Endometrial microvascular endothelial cells (primary cell): ENCODE results near the gene SMIM14. TPM values are rescaled to one million over a fixed set of nuclear protein-coding genes. Genes with fewer than 3 reads are reported as not detected.
"Not testable (repeated sequence)": the region's sequence is repeated elsewhere in the genome, so short reads cannot be mapped to it uniquely, and the experiment has no call there.

Experiments used
- in situ Hi-C: cut with HindIII; loops from 2 replicates; pipeline ENCODE4 v1.10.0; 2017; ENCODE audit warnings: low sequenced_read_pairs, low pct_unique_long_range_greater_than_20kb; ENCODE audit errors: inconsistent ontology term
- total RNA-seq: library from RNA; depleted of rRNA; stranded (reverse); fragments of >200 nt; gene quantifications from one replicate; pipeline ENCODE4 v1.2.3, GENCODE V29; 2015; ENCODE audit errors: inconsistent ontology term

SMIM14 gene
- total RNA-seq, 1 donor from 2014 or later, result 9.1 TPM

DNA sequence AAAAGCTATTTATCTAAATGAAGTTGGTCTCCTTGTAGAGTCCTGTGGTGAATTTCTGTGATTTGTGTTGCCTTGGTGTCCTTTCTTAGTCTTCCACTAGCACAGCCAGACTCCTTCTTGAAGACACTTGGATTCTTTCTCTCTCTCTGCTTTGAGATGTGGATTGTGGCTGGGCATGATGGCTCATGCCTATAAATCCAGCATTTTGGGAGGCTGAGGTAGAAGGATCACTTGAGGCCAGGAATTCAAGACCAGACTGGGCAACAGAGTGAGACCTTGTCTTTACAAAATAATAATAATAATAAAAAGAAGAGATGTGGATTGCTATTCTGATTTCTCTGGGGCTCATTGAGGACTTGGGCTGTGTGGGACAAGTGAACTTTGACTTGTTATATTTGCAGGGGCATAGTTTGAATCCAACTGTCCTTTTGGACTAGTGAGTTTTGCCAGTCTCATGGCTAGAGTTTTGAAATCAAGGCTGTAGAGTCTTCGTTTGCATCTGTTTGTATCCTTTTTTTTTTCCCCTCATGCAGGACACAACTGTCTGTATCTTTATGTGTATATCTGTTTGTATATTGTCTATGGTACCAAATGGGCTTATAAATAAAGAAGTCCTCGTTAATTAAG lies 11.1 kb upstream of the SMIM14 start:
- in situ Hi-C loops, result no loop called here

DNA sequence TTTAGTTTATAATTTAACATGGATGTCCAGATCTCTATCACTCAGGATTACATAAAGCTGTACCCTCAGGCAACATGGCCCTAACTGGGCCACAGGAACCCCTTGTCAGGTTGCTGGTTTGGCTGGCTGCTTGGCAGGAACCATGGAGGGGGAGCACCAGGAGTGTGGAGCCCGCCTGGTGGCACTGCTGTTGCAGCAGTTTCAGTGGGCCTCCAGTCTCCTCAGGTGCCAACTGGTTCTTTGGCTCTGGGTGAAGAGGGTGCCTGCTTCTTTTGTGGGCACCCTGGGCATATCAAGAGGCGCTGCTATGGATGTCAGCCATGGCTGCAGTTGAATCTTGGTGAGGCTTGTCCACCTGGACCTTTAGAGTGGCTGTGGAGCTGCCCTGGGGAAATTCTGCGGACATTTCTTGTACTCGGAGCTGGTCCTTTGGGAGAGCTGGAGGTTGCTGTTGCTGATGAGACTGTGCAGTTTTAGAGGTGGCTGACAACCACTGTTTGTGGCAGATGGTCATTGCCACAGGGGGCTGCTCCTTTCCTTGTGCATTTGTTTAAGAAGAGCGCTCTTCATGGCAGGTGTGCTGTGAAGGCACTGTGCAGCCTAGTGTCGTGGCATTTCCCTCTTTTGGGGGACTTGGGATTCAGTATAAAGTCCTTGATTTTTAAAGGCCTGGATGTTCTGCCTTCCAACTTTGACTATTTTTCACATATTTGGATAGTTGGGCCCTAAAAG lies 10.3 kb upstream of the SMIM14 start:
- in situ Hi-C loops, result no loop called here

DNA sequence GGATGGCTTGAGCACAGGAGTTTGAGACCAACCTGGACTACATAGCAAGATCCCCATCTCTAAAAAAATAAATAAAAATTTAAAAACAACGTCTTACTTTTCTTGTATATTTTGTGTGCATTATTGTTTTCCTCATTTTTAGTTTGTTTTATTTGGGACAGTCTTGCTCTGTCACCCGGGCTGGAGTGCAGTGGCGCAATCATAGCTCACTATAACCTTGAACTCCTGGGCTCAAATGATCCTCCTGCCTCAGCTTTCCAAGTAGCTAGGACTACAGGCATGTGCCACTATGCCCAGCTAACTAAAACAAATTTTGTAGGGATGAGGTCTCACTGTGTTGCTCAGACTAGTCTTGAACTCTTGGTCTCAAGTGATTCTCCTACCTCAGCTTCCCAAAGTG lies 9.5 kb upstream of the SMIM14 start:
- in situ Hi-C loops, result no loop called here

DNA sequence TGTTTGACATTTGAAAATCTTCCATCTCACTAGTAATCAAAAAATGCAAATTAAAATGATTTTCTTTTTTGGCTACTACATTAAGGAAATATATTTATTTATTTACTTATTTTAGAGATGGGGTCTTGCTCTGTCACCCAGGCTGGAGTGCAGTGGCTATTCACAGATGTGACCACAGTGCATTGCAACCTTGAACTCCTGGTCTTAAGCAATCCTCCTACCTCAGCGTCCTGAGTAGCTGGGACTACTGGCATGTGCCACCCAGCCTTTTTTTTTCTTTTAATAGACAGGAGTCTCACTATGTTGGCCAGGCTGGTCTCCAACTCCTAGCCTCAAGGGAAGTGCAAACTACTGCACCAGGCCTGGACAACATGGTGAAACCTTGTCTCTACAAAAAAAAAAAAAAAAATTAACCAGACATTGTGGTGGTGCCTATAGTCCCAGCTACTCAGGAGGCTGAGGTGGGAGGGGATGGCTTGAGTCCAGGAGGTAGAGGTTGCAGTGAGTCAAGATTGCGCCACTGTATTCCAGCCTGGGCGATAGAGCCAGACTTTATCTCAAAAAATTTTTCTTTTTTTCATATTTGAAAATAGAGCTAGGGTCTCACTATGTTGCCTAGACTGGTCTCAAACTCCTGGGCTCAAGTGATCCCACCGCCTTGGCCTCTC lies 4.4 kb upstream of the SMIM14 start:
- in situ Hi-C loops, result no loop called here

- in situ Hi-C loops, result no loop called here
Observed at GRCh38 chr4:39641451-39641850, 2.8 kb upstream of the SMIM14 start.

DNA sequence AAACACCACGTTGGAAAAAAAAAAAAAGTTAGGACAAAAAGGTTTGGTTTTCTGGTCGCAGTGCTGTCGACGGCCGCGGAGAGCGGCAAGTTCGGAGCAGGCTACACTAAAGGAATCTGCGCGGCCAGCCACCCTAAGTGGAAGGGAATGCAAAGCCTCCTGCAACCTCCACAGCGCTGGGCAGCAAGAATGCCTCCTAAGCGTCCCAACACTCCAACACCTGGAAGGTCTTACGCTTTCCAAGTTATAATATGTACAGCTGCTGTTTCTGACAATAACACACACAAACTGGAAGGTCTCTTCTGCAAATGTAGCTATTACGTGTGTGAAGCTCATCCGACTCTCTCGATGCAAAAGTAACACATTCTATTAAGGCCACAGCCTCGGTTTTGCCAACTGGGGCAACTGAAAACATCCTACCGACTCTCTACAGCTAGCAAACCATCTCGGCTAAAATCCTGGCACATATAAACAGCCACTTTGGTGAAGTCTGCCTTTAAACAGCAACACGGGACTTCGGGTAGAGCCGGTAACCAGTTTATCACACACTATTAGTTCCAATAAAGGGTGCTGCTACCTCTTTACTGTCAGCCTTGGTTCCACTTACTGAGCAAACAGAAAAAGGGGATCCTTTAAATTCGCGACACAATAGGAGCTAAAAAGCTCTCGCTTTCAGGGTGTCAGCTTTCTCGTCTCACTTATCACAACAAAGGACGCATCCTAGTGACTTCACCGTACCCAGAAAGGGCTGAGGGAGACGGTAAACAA lies 895 bp downstream of the SMIM14 start:
- in situ Hi-C loops, result no loop called here

DNA sequence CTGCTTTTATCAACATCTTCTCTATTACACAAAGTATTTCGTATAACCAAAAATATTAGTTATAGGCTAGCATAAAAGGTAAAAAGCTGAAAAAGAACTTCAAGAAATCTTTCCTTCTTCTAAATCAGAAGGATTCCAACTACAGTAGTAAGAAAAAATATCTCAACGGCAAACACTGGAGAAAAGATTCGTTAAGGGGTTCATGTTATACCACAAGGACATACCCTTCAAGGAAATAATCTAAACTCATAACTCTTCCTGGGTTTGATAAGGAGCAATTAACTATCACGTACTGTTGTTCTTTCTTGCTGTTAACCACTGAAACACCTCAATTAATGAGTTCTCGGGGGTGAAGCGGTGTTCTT lies 1.5 kb downstream of the SMIM14 start:
- in situ Hi-C loops, result no loop called here

DNA sequence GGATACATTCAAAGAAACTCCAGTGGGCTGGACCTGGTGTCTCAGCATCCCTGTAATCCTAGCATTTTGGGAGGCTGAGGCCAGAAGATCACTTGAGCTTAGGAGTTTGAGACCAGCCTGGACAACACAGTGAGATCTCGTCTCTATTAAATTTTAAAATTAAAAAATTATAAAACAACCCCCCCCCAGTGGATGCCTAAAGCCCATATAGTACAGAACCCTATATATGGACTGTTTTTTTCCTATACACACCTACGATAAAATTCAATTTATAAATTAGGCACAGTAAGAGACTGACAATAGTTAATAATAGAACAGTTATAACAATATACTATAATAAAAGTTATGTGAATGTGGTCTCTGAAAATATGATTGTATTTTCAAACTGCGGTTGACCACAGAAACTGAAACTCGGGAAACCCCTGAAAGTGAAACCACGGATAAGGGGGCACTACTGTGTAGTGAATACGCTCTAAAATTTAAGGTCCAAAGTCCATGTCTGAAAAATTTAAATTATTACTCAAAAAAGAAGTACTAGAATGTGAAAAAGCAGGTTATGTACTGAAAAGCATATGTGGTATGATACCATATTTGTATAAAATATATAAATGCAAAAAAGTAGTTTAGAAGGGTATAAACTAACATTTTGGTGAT lies 2.0 kb downstream of the SMIM14 start:
- in situ Hi-C loops, result no loop called here

DNA sequence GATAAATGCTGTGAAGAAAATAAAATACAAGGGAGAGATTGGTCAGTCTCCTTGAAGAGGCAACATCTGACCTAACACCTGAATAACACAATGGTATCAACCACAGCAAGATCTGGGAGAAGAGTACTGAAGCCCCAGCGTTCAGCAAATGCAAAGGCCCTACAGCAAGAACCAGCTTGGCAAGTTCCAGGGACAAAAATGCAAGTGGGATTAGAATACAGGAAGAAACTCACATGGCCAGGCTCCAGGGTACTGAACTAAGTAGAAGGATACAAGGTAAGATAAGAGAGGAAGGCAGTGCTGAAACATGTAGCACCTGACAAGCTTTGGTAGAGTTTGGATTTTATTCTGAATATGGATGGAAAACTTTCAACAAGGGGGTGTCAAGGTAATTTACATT lies 3.6 kb downstream of the SMIM14 start:
- in situ Hi-C loops, result no loop called here

DNA sequence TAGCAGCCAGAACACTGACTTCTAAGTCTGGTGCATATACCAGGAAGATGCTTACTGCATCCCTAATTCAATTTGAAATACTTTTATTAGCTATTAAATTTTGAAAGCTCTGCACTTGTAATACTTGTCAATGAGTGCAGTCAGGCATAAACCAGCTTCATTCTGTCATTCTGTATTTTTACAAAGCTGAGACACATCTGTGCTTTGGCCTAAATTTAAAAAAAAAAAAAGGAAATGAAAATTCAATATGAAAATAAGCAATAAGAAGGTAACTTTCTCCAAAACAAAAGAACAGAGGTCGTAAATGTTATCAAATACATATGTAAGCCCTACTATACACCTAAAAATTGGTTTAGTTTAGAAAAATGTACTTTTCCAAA lies 7.0 kb downstream of the SMIM14 start:
- in situ Hi-C loops, result no loop called here

- in situ Hi-C loops, result no loop called here
Observed at GRCh38 chr4:39627413-39627812, 11.3 kb downstream of the SMIM14 start.

DNA sequence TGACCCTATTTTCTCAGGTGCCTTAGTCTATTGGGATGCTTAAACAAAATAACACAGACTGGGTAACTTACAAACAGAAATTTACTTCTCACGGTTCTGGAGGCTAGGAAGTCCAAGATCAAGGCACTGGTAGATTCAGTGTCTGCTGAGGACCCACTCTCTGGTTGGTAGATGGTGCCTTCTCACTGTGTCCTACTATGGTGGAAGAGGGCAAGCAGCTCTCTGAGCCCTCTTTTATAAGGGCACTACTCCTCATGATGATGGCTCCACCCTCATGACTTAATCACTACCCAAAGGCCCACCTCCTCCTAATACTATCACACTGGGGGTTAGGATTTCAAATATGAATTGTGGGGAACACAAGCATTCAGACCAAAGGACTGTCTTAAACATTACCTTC lies 11.8 kb downstream of the SMIM14 start:
- in situ Hi-C loops, result no loop called here

- in situ Hi-C loops, result no loop called here
Observed at GRCh38 chr4:39626261-39626660, 12.4 kb downstream of the SMIM14 start.

GRCh38 chr4:39621582-39621981 lies 17.1 kb downstream of the SMIM14 start:
- in situ Hi-C loops, result no loop called here

GRCh38 chr4:39620551-39621313 lies 17.9 kb downstream of the SMIM14 start:
- in situ Hi-C loops, result no loop called here

- in situ Hi-C loops, result no loop called here
Observed at GRCh38 chr4:39617534-39617933, 21.1 kb downstream of the SMIM14 start.

DNA sequence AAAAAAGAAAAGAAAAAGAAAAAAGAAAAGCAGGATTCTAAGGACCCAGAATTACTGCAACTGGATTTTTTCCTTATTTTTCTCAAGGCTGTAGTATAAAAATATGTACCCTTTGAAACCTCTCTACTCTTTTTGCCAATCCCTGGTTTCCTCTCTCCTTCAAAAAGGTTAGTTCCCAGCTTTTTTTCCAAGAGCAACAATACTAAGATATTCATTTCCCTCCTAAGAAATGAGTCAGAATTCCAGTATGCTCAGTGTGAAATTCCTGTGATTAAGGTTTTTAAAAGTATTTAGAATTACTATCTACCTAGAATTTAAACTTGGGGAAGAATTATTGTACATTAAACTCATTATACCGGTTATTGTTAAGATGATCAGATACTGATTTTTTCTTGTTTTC lies 22.0 kb downstream of the SMIM14 start:
- in situ Hi-C loops, result no loop called here

GRCh38 chr4:39616112-39616511 lies 22.6 kb downstream of the SMIM14 start:
- in situ Hi-C loops, result not testable (repeated sequence)
